ENCODE results near the gene NAA80.
A peak's percentile ranks its signal among the peaks of the same experiment; 100 is the strongest.

DNA sequence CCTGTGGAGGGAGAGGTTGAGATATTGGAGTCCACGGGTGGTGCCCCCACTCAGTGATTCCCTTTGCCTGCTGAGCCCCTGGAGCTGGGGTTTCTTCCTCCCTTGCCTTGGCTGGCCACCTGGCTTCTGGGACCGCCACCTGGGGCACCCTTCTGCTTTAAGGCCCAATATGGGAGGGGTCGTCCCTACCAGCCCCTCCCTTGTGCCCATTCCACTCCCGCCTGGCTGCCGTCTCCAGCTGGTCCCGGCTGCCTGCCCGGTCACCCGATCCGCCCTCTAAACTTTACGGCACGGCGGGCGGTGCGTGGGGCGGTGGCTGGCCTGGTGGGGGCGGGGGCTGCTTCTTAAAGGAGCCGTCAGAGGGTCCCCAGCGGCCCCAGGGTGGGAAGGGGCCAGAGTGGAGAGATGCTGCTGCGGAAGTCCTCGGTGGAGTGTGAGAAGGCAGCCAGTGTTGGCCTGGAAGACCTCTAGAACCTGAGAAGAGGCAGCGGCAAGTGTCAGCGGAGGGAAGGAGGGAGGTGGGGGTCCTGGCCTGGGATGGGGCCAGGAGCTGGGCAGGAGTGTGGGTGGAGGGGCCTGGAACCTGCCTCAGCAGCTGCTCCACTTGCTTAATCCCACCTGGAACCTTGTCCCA is 31.8 kb downstream of the NAA80 start:
- TF ChIP-seq, protein P1, sequence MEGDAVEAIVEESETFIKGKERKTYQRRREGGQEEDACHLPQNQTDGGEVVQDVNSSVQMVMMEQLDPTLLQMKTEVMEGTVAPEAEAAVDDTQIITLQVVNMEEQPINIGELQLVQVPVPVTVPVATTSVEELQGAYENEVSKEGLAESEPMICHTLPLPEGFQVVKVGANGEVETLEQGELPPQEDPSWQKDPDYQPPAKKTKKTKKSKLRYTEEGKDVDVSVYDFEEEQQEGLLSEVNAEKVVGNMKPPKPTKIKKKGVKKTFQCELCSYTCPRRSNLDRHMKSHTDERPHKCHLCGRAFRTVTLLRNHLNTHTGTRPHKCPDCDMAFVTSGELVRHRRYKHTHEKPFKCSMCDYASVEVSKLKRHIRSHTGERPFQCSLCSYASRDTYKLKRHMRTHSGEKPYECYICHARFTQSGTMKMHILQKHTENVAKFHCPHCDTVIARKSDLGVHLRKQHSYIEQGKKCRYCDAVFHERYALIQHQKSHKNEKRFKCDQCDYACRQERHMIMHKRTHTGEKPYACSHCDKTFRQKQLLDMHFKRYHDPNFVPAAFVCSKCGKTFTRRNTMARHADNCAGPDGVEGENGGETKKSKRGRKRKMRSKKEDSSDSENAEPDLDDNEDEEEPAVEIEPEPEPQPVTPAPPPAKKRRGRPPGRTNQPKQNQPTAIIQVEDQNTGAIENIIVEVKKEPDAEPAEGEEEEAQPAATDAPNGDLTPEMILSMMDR (IDR thresholded peaks at IDR 0.05): peak in 1 of 5 experiments; percentile 12
- TF ChIP-seq POLR2A (IDR thresholded peaks at IDR 0.05): peak in 1 of 2 donors; percentile 62
